NAMALWA (cell line): ENCODE results near the gene GAS6.

ENCODE experiments used
- DNase-seq: peaks from one replicate; pipeline ENCODE4 v3.0.0-alpha.2; 2015; ENCODE audit warnings: low spot score

Gene GAS6

DNA sequence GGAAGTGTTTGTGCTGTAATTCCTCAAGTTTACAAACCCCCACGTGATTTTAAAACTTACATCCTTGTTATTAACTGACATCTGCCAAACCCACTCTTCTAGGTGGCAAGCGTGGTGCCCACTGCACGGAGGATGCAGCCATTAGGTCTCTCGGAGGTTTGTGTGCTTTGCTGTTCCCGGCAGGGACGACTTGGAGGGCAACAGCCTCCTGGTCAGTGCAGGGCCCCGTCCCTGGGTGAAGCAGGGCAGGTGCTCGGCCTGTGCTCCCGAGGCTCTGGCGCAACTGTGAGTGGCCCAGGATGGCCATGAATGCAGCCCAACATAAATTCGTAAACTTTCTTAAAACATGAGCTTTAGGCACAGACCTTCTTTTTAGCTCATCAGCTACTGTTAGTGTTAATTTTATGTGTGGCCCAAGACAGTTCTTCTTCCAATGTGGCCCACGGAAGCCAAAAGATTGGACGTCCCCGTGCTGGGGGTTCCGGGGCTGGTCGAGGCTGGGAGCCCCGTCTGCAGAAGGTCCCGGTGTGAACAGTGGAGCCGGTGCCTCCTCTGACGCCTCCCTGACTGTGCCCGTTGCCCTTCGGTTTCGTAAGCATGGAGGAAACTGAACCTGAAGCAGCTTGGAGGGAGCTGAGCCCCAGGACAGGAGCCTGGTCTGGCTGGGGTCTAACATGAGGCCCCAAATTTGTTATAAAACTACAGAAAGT is 11.9 kb downstream of the GAS6 start:
- DNase-seq, result no peak

DNA sequence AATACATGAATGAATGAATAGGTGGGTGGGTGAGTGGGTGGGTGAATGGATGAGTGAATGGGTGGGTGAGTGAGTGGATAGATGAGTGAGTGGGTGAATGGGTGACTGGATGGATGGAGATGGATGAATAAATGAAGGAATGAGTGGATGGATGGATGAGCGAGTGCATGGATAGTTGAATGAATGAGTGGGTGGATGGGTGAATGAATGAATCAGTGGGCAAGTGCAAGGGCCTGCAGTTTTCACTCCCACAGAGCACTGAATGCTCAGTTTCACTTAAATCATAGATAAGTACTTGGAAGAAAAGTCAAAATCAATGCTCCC is 12.4 kb downstream of the GAS6 start:
- DNase-seq, result no peak

GRCh38 chr13:113850722-113851479 is 13.0 kb downstream of the GAS6 start:
- no peak for DNase-seq

- no peak for DNase-seq
Measured at GRCh38 chr13:113849981-113850721, 13.7 kb downstream of the GAS6 start.

DNA sequence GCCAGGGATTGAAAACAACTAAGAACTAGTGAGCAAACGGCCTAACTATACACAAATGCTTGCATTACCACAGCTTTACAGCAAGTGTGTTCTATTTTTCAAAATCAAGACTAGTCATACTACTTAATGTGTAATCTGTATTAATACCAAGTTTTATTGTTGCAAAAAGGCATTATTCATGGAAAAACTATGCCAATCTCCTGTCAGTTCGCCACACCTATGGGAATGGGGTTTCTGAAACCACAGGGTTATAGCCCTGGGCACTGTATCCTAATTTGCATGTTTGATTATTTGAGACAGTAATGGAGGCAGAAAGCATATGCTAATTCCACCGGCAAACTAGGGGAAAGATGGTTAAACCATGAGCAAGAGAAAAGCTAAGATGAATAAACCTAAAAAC is 14.3 kb downstream of the GAS6 start:
- no peak for DNase-seq

GRCh38 chr13:113848431-113849260 is 15.2 kb downstream of the GAS6 start:
- DNase-seq, result no peak

DNA sequence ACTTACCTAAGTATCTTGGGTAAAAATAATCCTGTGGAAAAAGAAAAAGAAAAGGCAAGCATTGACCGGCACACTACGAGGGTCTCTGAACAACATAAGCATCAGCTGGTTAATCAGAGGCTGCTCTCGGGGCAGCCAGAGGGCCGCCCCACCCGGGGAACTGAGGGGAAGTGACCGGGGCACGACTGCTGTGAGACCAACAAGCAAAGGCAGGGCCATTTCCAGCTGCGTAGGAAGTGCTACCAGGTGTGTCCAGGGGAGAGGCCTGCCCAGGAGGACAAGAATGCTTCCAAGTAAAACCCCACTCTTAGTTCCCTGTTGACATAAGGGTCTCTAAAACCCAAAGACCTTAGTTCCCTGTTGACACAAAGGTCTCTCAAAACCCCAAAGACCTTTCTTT is 15.9 kb downstream of the GAS6 start:
- no peak for DNase-seq

DNA sequence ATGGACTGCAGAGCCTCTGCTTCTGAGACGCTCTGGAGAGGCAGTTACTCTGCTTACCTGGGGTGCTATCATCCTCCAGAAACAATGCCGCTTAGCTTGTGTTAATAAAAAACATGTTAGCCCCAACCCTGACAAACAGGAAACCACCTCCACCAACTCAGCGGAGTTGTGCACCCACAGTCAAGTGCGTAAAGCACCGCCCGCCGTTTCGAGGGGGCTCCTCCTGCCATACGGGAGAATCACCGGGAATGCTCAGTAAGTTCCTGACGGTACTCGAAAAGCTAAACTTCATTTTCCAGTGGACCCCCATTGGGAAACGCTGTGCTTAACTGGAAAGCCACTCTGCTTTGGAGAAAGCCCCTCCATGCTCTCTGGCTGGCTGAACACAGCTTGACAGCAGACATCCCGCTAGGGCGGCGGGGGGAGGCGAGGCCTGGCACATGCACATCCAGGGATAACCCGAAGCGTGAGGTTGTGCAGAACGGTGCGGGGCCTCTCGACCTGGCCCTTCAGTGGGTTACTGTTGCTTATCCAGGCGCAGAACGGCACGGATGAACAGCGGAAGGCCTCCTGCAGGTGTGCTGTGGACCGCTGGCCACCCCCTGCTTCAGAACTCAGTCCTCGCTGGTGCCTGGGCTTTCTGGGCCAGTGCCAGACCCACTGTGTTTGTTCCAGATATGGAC is 17.1 kb downstream of the GAS6 start:
- no peak for DNase-seq

DNA sequence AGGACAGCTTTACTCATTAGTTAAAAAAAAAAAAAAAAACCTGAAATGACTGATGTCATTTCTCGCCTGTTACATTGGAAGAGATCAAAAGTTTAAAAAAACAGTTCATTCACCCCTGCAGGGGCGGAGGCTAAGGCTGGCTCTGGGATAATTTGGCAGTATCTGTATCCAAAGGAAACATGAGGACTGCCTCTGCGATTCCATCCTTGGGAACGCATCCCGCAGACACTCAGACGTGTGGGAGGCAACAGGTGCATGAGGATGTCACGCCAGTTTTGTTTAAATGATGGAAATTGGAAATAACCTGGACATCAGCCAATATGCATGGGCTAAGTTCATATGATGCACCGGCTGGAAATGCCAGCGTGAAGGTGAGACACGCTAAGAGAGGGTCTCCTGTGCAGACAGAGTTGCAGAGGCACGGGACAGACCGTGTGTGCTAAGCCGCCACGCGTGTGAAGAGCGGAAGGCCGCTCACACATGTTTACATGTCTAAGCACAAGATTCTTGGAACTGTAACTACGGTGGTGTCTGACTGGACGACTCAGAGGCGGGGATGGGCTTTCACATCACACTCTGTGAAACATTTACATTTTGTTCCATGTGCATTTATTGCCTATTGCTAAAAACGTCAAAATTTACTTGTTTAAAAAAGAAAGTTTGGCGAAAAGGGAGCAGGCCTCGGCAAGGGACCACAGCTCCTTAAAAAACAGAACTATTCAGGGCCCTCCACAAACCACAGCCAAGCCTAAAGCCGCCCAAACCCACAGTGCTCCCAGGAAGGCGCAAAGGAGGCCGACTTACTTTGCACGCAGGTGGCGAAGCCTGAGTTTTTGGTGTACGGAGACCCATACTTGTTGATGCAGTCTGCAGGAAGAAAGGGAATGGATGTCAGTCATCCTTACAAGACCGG is 17.9 kb downstream of the GAS6 start:
- DNase-seq, result no peak

GRCh38 chr13:113845055-113845454 is 18.8 kb downstream of the GAS6 start:
- DNase-seq, result no peak

DNA sequence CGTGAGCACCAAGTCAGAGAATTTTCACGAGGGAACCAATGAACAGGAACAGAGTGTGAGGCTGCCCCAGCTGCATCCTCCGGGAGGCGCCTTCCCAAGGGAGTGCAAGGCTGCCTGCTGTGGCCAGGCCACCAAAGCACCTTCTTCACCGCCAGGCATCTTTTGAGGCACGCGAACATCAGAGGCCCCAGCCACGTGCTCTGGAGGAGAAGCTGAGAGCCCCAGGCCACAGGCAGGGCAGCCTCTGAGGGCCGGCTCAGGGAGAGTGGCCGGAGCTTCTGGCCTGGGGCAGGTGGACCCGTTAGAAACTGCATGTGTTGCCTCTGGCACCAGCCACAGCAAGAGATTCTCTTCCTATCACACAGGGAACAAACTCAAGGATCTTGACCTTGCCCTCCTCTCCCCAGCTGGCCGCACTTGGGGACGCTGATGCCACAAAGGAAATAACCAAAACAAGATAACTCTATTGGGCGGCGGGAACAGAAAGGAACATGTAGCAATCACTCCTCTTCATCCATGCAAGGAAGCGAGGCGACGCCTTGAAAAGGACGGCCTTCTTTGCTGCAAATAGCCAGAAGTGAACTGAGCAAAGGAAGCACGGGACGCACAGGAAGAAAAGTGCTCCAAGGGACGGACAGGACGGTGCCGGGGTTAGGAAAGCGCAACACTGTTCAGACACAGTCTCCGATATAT is 19.9 kb downstream of the GAS6 start:
- no peak for DNase-seq

GRCh38 chr13:113843063-113843654 is 20.7 kb downstream of the GAS6 start:
- no peak for DNase-seq

DNA sequence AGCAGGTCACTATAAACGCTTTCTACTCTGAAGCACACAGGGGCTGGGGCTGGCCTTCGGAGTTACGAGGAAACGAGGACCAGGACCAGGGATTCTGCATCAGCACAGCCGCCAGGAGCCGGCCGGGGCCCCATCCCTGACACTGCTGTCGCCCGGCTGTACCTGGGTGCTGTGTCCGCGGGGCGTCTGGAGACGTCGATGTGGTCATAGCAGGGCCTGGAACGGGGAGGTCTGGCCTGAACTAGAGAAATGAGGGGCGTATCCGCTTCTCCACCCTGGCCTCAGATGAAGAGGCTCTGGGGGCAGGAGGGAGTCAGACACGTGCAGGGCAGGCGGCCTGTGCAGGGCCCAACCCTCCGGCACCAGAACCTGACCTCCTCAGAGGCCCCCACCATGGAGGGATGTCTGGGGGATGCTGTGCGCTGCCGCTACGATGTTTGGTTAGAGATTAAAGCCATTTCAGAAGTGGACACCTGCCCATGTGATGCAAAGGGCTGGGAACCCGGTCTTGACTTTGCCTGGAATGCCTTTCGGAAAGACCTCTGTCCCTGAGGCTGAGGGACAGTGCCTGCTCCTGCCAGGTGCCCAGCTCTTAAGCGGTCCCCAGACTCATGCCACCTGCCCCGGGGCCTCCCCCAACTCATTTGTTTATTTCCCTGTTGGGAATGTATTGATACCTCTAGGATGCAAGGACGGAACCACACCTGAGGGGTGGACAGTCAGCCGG is 21.4 kb downstream of the GAS6 start:
- no peak for DNase-seq

GRCh38 chr13:113841353-113841650 is 22.6 kb downstream of the GAS6 start:
- DNase-seq, result no peak

- no peak for DNase-seq
Measured at GRCh38 chr13:113840541-113841352, 23.1 kb downstream of the GAS6 start.

GRCh38 chr13:113839536-113840204 is 24.2 kb downstream of the GAS6 start:
- DNase-seq, result no peak

DNA sequence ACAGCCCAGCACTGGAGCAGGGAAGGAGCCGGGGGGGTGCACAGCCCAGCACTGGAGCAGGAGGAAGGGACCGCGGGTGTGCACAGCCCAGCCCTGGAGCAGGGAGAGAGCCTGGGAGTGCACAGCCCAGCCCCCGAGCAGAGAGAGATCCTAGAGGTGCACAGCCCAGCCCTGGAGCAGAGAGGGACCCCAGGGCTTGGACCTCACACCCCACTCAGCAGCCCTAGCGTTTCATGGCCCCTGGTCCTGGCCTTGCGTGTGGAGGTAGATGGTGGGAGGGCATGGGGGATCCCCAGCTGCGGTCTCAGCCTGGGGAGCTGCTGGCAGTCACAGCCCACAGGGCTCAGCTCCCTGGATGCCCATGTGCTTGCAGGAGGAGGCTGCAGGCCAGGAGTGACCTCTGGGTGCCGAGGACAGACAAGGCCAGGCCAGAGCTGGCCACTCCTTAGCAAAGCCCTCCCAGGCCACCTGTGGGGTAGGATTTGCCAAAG is 25.1 kb downstream of the GAS6 start:
- DNase-seq, result no peak
